GM21717 (cell line): ENCODE results near the gene SP3.

ENCODE experiments used
- ATAC-seq: cut with Tn5 transposase; IDR thresholded peaks from one replicate; pipeline ENCODE4 v1.9.1; 2021; ENCODE audit warnings: mild to moderate bottlenecking, moderate library complexity; ENCODE audit not compliant: unreplicated experiment

SP3 gene

GRCh38 chr2:173968551-173968950, 3.4 kb upstream of the SP3 start:
- no peak for ATAC-seq

DNA sequence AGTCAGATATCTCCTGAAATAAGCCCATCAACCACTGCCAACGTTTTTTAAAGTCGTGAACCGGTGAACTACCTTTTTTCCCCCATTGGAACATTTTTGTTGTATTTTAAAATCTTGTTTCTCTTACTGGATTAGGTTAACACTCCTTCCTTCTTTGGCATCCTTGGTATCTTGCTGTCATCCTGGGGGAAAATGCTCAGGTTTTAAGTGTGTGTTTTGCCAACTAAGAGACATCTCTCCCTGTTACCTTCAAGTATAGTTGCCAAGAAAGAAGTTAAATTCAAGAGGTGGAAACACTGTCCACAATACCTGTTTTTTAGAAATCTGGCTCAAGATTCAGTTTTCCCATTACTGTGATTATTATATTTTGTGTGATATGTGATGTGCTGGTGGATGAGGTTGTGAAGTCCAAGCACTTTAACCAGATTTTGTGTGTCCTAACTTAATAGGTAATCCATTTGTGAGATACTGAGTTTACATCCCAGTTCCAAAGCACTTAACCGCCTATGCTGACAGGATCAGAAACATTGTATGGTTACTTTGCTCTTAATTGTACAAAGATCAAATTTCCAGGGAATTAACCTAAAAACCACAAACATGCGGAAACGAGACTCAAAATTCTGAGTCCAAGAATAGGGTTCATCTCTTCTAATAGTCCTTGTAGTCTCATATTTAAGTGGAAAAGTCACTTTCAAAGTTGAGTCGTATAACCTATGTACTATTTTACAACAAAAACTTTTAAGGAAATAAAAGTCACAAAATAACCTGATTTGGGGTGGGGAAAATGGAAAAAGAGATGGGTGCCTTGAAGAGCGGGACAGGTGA, 1.3 kb upstream of the SP3 start:
- ATAC-seq = no peak

DNA sequence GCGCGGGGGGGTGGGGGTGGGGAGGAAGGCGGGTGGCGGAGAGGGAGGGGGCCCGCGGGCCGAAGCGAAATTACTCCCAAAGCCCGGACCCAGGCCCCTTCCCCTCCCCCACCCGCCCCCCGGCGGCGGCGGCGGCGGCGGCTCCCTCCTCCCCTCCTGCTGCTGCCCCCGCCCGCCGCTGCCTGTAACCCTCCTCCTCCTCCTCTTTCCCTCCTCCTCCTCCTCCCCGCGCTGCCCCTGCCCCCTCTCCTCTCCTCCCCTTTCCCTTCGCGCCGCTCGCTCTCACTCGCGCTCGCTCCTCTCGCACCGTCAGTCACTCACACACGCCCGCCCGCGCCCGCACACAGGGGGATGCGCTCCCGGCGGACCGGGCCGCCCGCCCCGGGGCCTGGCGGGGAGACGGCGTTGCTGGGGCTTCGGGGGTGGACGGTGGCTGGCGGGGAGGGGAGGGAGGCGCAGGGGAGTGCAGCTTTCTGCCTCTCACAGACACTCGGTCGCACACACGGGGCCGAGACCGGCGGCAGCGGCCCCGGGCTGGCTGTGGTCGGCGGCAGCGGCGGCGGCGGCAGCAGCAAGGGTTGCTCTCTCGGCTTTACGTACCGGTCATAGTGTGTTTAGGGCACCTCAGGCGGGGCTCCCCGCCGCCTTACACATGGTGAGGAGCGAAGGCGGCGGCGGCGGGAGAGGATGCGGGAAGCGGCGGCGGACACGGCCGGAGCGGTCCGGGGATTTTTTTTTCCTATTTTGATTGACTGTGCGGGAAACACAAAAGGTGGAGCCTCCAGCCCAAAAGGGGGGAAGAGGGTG, 405 bp downstream of the SP3 start:
- ATAC-seq = peak; percentile 32

DNA sequence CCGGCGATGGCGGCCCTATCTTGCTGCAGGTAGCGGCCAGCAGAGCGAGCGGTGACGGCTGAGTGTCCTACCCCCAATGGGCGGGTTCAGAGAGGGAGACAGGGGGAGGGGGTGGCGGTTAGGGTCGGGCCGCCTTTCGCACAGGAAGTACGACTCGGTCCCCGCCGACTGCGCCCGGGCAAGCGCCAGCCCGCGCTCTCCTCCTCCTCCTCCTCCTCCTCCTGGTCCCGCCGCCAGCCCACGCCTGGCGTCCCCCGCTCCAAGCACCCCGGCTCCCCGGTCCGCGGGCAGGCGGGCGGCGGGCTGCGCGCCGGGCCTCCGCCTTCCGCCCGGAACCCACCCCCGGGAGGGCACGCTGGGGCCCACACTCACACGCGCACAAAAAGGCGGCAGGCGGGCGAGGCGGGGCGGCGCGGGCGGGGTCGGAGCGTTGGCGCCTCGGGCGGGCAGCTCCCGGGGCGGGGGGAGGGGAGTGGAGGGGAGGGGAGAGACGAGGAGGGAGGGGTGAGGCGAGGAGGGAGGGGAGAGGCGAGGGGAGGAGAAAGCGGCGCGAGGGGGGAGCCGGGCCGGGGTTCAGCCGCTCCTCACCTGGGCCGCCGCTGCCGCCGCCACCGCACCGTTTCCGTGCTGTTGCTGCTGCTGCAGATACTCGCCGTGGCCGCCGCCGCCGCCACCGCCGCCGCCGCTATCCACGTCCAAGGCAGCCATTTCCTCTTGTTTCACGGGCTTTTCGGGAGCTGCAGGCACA, 1.2 kb downstream of the SP3 start:
- ATAC-seq = peak; percentile 54

GRCh38 chr2:173963323-173963816, 1.8 kb downstream of the SP3 start:
- peak; percentile 16 for ATAC-seq

GRCh38 chr2:173962583-173963110, 2.5 kb downstream of the SP3 start:
- no peak for ATAC-seq

GRCh38 chr2:173962031-173962430, 3.1 kb downstream of the SP3 start:
- ATAC-seq = no peak

GRCh38 chr2:173961346-173961705, 3.8 kb downstream of the SP3 start:
- no peak for ATAC-seq

GRCh38 chr2:173959909-173960308, 5.3 kb downstream of the SP3 start:
- no peak for ATAC-seq

DNA sequence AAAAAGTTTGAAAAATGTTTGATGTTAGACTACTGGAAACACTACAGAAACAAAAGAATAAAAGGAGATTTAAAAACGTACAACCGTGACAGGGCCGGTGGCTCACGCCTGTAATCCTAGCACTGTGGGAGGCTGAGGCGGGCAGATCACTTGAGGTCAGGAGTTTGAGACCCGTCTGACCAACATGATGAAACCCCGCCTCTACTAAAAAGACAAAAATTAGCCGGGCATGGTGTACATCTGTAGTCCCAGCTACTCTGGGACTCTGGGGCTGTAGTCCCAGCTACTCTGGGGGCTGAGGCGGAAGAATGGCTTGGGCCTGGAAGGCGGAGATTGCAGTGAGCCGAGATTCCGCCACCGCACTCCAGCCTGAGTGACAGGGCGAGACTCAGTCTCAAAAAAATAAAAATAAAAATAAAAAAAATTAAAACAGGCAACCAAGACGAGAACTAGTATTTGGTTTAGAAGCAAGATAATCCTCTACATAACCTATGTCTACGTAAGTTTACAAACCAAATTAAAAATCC, 5.8 kb downstream of the SP3 start:
- no peak for ATAC-seq

DNA sequence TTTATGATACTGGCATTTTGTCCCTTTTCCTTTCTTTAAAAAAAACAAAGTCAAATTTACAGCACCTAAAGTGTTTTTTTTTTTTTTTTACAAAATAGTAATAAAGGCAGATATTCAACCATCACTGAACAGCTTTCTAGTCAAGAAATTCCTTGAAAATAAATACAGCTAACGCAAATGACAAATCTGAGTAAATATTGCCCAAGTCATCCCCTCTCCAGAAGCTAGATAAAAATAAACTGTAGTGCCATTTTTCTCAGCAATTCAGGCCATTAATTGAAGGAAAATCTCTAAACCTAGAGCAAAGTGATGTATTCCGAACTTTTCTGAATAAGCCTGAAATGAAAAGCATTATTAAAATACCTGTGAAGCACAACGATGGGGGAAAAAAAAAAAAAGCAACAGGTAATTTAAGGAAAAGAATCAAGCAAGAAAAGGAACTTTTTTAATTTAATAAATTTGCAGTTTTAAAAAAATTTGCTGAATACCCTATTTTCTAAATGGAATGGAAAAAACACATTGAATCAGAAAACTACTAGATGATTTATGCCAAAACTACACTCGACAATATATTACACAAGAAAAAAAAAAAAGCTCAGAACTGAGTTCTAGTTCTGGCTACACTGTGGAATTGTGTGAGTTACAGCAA, 6.9 kb downstream of the SP3 start:
- no peak for ATAC-seq

GRCh38 chr2:173957517-173957916, 7.7 kb downstream of the SP3 start:
- no peak for ATAC-seq

DNA sequence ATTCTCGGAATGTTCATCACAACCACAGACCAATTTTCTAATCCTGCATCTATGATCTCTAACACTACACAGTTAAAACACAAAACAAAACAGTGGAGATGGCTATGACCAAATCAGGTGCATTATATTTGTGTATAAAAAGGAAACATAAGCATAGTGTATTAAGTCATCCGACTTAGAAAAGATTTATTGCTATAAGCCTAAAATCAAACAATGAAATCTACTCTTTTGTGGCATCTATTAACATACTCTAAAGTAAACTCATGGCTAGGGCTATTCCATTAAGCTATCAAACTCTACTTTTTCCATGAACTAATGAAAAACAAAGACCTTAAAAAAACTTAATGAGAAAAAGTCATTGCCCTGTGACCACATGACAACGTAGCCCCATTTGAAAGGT, 8.7 kb downstream of the SP3 start:
- ATAC-seq = no peak

DNA sequence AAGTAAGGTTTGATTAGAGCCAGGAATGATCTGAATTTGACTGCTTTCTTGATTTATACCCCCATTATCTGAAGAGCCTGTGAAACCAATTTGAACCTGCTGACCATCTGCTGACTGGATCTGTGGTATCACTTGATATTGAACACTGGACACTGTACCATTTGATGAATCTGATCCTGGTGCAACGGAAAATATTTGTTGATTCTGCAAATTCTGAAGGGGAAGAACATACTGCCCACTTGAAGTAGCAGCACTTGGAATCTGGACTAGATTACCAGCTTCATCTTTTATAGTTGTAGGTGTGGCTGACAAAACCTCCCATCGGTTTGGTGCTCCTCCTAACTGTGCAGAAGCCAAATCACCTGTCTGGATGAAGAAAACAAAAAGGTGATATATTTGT, 9.3 kb downstream of the SP3 start:
- no peak for ATAC-seq

DNA sequence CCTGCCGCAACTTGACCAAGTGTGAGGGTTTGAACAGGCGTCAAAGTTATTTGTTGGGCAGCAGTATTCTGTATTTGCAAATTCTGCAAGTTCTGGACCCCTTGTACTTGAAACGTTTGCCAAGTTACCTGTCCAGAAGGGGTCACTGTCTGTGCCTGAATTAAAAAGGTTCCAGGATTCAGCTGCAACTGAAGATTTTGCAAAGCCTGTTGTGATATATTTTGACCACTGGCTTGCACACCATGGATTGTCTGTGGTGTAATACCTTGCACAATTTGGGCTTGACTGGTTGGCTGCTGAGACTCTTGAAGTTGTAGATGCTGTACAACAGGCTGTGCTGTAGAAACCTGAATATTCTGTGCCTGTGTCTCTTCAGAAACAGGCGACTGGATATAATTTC, 10.2 kb downstream of the SP3 start:
- ATAC-seq = no peak

DNA sequence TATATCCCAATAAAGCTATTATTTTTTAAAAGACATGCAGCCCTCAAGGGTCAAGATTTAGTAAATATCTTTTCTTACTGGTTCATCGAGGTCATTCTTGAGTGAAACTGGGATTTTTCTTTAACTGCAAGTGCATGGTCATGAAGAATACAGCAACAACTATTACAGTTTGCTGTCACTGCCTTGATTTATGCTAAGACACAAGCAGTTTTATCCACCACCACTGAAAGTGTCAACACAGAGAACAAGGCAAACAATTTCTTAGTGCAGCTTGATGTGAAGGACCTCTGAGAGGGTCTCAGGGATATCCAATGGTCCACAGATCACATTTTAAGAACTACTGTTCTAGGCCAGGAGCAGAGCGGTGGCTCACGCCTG, 12.1 kb downstream of the SP3 start:
- no peak for ATAC-seq

DNA sequence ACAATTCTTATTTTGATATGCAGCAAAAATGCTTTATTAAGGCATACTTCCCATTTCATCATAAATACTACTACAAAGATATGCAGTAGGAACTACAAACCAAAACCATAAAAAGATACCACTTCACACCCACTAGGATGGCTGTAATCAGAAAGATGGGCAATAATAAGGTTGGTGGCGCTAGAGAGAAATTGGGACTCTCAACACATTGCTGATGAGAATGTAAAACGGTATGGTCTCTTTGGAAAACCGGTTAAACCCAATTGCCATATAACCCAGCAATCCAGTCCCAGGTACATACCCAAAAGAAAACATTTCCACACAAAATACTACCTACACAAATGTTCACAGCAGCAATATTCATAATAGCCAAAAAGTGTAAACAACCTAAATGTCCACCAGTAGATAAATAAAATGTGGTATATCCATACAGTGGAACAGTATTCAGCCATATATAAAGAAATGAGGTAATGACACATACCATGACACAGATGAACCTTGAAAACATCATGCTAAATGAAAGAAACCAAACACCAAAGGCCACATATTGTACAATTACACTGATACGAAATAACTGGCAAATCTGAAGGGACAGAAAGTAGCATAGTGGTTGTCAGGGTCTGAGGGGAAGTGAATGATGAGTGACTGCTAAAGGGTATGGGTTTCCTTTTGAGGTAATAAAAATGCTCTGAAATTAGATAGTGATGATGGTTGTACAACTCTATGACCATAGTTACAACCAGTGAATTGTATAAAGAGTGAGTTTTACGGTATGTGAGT, 12.7 kb downstream of the SP3 start:
- ATAC-seq = no peak

GRCh38 chr2:173948842-173949241, 16.3 kb downstream of the SP3 start:
- no peak for ATAC-seq

DNA sequence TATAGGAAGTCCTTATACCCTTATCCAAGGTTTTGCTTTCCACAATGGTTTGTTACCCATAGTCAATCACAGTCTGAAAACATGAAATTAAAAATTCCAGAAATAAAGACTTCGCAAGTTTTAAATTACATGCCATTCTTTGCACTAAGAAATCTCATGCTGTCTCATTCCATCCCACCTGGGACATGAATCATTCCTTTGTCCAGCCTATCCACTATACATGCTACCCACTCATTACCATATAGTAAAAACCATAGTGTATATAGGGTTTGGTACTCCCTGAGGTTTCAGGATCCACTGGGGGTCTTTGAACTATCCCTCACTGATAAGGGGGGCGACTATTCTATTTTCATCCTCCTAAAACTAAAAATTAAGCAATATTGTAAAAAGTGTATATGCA, 17.0 kb downstream of the SP3 start:
- no peak for ATAC-seq

GRCh38 chr2:173947131-173947530, 18.0 kb downstream of the SP3 start:
- ATAC-seq = no peak
